PC-9 (cell line): Measurements from ENCODE around the gene GALK1.

ENCODE experiments used
- EZH2 ChIP-seq: fragments of 200-600 bp; sonication (generic); IDR thresholded peaks from 2 replicates; pipeline ENCODE4 v1.8.0; 2017; ENCODE audit warnings: antibody characterized with exemption, low read depth
- TF ChIP-seq, protein P1 (sequence below): fragments of 200-600 bp; sonication (generic); conservative IDR thresholded peaks from 2 replicates; pipeline ENCODE4 v1.6.1; 2017; ENCODE audit warnings: mixed run types, antibody characterized with exemption, mild to moderate bottlenecking, moderate library complexity

GRCh38 chr17:75727391-75727790 lies 37.6 kb downstream of the GALK1 start:
- TF ChIP-seq, protein P1, sequence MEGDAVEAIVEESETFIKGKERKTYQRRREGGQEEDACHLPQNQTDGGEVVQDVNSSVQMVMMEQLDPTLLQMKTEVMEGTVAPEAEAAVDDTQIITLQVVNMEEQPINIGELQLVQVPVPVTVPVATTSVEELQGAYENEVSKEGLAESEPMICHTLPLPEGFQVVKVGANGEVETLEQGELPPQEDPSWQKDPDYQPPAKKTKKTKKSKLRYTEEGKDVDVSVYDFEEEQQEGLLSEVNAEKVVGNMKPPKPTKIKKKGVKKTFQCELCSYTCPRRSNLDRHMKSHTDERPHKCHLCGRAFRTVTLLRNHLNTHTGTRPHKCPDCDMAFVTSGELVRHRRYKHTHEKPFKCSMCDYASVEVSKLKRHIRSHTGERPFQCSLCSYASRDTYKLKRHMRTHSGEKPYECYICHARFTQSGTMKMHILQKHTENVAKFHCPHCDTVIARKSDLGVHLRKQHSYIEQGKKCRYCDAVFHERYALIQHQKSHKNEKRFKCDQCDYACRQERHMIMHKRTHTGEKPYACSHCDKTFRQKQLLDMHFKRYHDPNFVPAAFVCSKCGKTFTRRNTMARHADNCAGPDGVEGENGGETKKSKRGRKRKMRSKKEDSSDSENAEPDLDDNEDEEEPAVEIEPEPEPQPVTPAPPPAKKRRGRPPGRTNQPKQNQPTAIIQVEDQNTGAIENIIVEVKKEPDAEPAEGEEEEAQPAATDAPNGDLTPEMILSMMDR = no peak
- no peak for TF ChIP-seq EZH2
